HepG2 (cell line): ENCODE results near the gene PPY. TPM values are rescaled to one million over a fixed set of nuclear protein-coding genes. Genes with fewer than 3 reads are reported as not detected.

Experiments
- GATAD1 ChIP-seq: IDR thresholded peaks from 2 replicates; pipeline ENCODE4 v1.6.1; 2016; ENCODE audit warnings: missing genetic modification reagents, missing compliant biosample characterization
- GPN1 ChIP-seq: sonication (generic); formaldehyde crosslinking; IDR thresholded peaks from 2 replicates; pipeline ENCODE4 v1.5.1; 2020; ENCODE audit warnings: missing genetic modification reagents, borderline replicate concordance
- HES4 ChIP-seq: sonication (generic); formaldehyde crosslinking; IDR thresholded peaks from 2 replicates; pipeline ENCODE4 v1.9.0; 2021; ENCODE audit warnings: mild to moderate bottlenecking, missing genetic modification reagents, borderline replicate concordance
- JUND ChIP-seq: sonication (generic); formaldehyde crosslinking; IDR thresholded peaks from 2 replicates; pipeline ENCODE4 v1.8.0; 2022; ENCODE audit warnings: mild to moderate bottlenecking, missing genetic modification reagents
- NCOA2 ChIP-seq: sonication (generic); formaldehyde crosslinking; IDR thresholded peaks from 2 replicates; pipeline ENCODE4 v1.8.0; 2022; ENCODE audit warnings: inconsistent platforms
- NR3C1 ChIP-seq: sonication (generic); formaldehyde crosslinking; IDR thresholded peaks from 2 replicates; pipeline ENCODE4 v1.4.0; 2020; ENCODE audit warnings: missing genetic modification reagents
- UBTF ChIP-seq: sonication (generic); formaldehyde crosslinking; IDR thresholded peaks from 2 replicates; pipeline ENCODE4 v1.4.0; 2020; ENCODE audit warnings: mild to moderate bottlenecking, missing genetic modification reagents
- ZBTB20 ChIP-seq: sonication (generic); formaldehyde crosslinking; IDR thresholded peaks from 2 replicates; pipeline ENCODE4 v1.8.1; 2023; ENCODE audit warnings: missing genetic modification reagents, low read depth, mild to moderate bottlenecking, borderline replicate concordance
- ZBTB40 ChIP-seq, 2 experiments: fragments of 450-650 bp in 1 of 2; sonication (generic) in 1 of 2; formaldehyde crosslinking in 1 of 2; IDR thresholded peaks; 2 replicates each; pipeline versions ENCODE4 v1.6.1 to v1.8.0; 2016 to 2022; ENCODE audit warnings: antibody characterized with exemption in 1 of 2, mild to moderate bottlenecking in 1 of 2, missing genetic modification reagents in 1 of 2
- ZC3H13 ChIP-seq: sonication (generic); formaldehyde crosslinking; IDR thresholded peaks from 2 replicates; pipeline ENCODE4 v1.8.1; 2023; ENCODE audit warnings: mild to moderate bottlenecking, missing genetic modification reagents, moderate library complexity
- ZKSCAN8 ChIP-seq: IDR thresholded peaks from 2 replicates; pipeline ENCODE4 v1.6.1; 2016; ENCODE audit warnings: borderline replicate concordance, missing genetic modification reagents, missing compliant biosample characterization
- ZMYM3 ChIP-seq: sonication (generic); formaldehyde crosslinking; IDR thresholded peaks from 2 replicates; pipeline ENCODE4 v1.5.1; 2020; ENCODE audit warnings: mild to moderate bottlenecking, missing genetic modification reagents
- ZNF44 ChIP-seq: sonication (generic); formaldehyde crosslinking; IDR thresholded peaks from 2 replicates; pipeline ENCODE4 v1.5.1; 2020; ENCODE audit warnings: mild to moderate bottlenecking, missing genetic modification reagents
- ZNF510 ChIP-seq: sonication (generic); formaldehyde crosslinking; IDR thresholded peaks from 2 replicates; pipeline ENCODE4 v1.4.0; 2020; ENCODE audit warnings: low read depth, mild to moderate bottlenecking, missing genetic modification reagents
- ZNF567 ChIP-seq: sonication (generic); formaldehyde crosslinking; IDR thresholded peaks from 2 replicates; pipeline ENCODE4 v1.8.1; 2023; ENCODE audit warnings: mild to moderate bottlenecking, missing genetic modification reagents, borderline replicate concordance
- ZNF576 ChIP-seq: sonication (generic); formaldehyde crosslinking; IDR thresholded peaks from 2 replicates; pipeline ENCODE4 v1.4.0; 2020; ENCODE audit warnings: mild to moderate bottlenecking, missing genetic modification reagents
- ZNF644 ChIP-seq: IDR thresholded peaks from 2 replicates; pipeline ENCODE4 v1.6.1; 2016; ENCODE audit warnings: low read depth
- polyA plus RNA-seq, 8 experiments: library from polyadenylated mRNA; depleted of rRNA in 3 of 8; stranded (reverse) in 7 of 8; unstranded in 1 of 8; fragments of >200 nt; fragmentation: Illumina TruSeq in 4 of 8; extraction: Trizol in 4 of 8; gene quantifications; 2 replicates each; pipeline versions ENCODE4 v1.2.1 to v1.2.3, GENCODE V29; 2011 to 2016; ENCODE audit warnings: low read depth in 4 of 8, missing spikeins in 1 of 8, mixed read lengths in 1 of 8; ENCODE audit not compliant: insufficient read depth in 1 of 8
- total RNA-seq, 5 experiments: library from RNA; depleted of rRNA; stranded (reverse); fragments of >200 nt; fragmentation: Illumina TruSeq; extraction: Trizol; gene quantifications; 2 replicates each; pipeline ENCODE4 v1.2.3, GENCODE V29; 2016; ENCODE audit warnings: low read depth in 1 of 5

The PPY gene
- total and polyA plus RNA-seq, 2 of the 13 experiments (the other 11 are each of a cell fraction or from before 2014, with no cell fraction given), result not detected

- no peak for TF ChIP-seq ZC3H13 (CRISPR knock-in tag)
- no peak for TF ChIP-seq JUND (CRISPR knock-in tag)
- TF ChIP-seq UBTF (CRISPR knock-in tag), result peak; percentile 96
- no peak for TF ChIP-seq ZKSCAN8 (CRISPR knock-in tag)
- peak; percentile 73; the same call in 1 of the 2 replicates for TF ChIP-seq ZMYM3 (CRISPR knock-in tag)
- TF ChIP-seq ZBTB20 (CRISPR knock-in tag), result peak; percentile 90
- TF ChIP-seq ZNF644, result no peak
- peak; percentile 72 for TF ChIP-seq GATAD1 (CRISPR knock-in tag)
- no peak for TF ChIP-seq ZBTB40 (IDR thresholded peaks at IDR 0.05)
- peak; percentile 91 for TF ChIP-seq ZBTB40 (CRISPR knock-in tag; IDR thresholded peaks at IDR 0.05)
- TF ChIP-seq GPN1 (CRISPR knock-in tag), result no peak
- 0 out of 2 replicates have a peak, but pooled peaks have one; percentile 26 for TF ChIP-seq ZNF576 (CRISPR knock-in tag)
- peak; percentile 96 for TF ChIP-seq ZNF44 (CRISPR knock-in tag)
- TF ChIP-seq ZNF567 (CRISPR knock-in tag), result peak; percentile 64; the same call in 1 of the 2 replicates
- TF ChIP-seq NCOA2 (CRISPR knock-in tag), result peak; percentile 84
- peak; percentile 21; the same call in 1 of the 2 replicates for TF ChIP-seq HES4 (CRISPR knock-in tag)
- TF ChIP-seq ZNF510 (CRISPR knock-in tag), result peak; percentile 87; the same call in 1 of the 2 replicates
- no peak for TF ChIP-seq NR3C1 (CRISPR knock-in tag)
Measured at GRCh38 chr17:43983515-43984411, 41.5 kb upstream of the PPY start (continued).
